BE2C (cell line): ENCODE measurements around the gene SLC26A5.

Experiments
- DNase-seq: peaks from one replicate; pipeline ENCODE4 v3.0.0-alpha.2; 2020
- H3K27me3 ChIP-seq: fragments of 250-450 bp; sonication (Bioruptor Pico); 2 replicates; pipeline ENCODE4 v1.5.1; 2020; ENCODE audit warnings: mild to moderate bottlenecking
- H3K36me3 ChIP-seq: fragments of 250-450 bp; sonication (Bioruptor Pico); 2 replicates; pipeline ENCODE4 v1.5.1; 2020; ENCODE audit warnings: mild to moderate bottlenecking
- H3K4me1 ChIP-seq: fragments of 250-450 bp; sonication (Bioruptor Pico); 2 replicates; pipeline ENCODE4 v1.5.1; 2020
- H3K4me3 ChIP-seq: 2 replicates; pipeline ENCODE4 v1.5.1; 2011; ENCODE audit warnings: low read depth, low read length
- H3K9me3 ChIP-seq: fragments of 250-450 bp; sonication (Bioruptor Pico); 2 replicates; pipeline ENCODE4 v1.5.1; 2020
- TF ChIP-seq, protein P1 (sequence below): IDR thresholded peaks from 2 replicates; pipeline ENCODE4 v1.5.1; 2012; ENCODE audit warnings: mild to moderate bottlenecking, low read depth, low read length

SLC26A5 gene

DNA sequence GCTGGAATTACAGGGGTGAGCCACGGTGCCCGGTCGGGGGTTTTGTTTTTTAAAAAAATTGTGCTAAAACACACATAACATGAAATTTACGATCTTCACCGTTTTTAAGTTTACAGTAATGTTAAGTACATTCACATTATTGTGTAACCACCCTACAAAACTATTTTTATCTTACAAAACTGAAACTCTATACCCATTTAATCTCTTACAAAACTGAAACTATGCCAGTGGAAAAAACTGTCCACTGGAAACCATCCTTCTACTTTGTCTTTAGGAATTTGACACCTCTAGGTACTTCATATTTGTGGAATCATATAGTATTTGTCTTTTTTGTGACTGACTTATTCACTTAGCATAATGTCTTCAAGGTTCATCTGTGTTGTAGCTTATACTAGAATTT lies 99.6 kb downstream of the SLC26A5 start:
- no peak for DNase-seq
- Histone ChIP-seq H3K4me1 (no peaks in the 10 kb centered on the region), H3K36me3 (peaks cover 12% of the 10 kb centered on the region), H3K4me3 (no peak overlapping the region), H3K9me3 (no peaks in the 10 kb centered on the region), H3K27me3 (no peaks in the 10 kb centered on the region)
- TF ChIP-seq, protein P1, sequence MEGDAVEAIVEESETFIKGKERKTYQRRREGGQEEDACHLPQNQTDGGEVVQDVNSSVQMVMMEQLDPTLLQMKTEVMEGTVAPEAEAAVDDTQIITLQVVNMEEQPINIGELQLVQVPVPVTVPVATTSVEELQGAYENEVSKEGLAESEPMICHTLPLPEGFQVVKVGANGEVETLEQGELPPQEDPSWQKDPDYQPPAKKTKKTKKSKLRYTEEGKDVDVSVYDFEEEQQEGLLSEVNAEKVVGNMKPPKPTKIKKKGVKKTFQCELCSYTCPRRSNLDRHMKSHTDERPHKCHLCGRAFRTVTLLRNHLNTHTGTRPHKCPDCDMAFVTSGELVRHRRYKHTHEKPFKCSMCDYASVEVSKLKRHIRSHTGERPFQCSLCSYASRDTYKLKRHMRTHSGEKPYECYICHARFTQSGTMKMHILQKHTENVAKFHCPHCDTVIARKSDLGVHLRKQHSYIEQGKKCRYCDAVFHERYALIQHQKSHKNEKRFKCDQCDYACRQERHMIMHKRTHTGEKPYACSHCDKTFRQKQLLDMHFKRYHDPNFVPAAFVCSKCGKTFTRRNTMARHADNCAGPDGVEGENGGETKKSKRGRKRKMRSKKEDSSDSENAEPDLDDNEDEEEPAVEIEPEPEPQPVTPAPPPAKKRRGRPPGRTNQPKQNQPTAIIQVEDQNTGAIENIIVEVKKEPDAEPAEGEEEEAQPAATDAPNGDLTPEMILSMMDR, result no peak

DNA sequence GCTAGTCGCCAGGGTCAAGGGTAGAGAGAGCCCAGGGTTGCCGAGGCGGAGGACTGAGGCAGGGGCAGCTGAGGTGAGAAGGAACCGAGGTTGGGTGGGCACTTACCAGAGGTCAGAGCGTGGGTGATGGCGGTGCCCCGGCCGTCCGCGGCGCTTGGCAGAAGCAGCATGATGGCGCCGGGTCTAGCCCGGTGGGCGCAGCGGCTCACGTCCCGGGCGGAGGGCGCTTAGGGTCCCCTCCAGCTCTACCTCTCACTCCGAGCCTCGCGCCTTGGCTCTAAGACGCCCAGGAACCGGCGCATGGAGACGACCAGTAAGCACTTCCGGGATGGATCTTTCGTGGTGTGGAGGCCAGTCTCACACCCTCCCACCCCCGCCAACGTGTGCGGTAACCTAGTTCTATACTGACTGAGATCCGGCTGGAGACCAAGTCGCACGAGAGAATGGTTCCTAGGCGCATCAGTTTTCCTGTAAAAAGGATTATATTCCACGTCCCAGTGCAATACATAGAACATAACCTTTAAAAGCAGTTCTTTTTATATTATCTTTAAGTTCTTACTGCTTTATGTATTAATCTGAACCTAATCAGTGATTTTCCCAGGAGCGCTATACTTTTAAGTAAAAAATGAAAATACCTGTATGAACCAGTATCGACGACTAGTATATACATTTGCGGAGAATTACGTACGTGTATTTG lies 101.4 kb downstream of the SLC26A5 start, which contains the start of gene DNAJC2:
DNAJC2 (minus strand) TSS at position 315 of the 697 bp plus-strand sequence; CDS start at position 170, 145 bp downstream.
- H3K9me3 ChIP-seq, result no peaks in the 10 kb centered on the region
- DNase-seq, result peak; percentile 89
- TF ChIP-seq, protein P1, result no peak
- peaks cover 25% of the 10 kb centered on the region for H3K36me3 ChIP-seq
- H3K4me3 ChIP-seq, result peak within 1 kb of the TSS; percentile 99
- no peaks in the 10 kb centered on the region for H3K4me1 ChIP-seq
- H3K27me3 ChIP-seq, result no peaks in the 10 kb centered on the region

DNA sequence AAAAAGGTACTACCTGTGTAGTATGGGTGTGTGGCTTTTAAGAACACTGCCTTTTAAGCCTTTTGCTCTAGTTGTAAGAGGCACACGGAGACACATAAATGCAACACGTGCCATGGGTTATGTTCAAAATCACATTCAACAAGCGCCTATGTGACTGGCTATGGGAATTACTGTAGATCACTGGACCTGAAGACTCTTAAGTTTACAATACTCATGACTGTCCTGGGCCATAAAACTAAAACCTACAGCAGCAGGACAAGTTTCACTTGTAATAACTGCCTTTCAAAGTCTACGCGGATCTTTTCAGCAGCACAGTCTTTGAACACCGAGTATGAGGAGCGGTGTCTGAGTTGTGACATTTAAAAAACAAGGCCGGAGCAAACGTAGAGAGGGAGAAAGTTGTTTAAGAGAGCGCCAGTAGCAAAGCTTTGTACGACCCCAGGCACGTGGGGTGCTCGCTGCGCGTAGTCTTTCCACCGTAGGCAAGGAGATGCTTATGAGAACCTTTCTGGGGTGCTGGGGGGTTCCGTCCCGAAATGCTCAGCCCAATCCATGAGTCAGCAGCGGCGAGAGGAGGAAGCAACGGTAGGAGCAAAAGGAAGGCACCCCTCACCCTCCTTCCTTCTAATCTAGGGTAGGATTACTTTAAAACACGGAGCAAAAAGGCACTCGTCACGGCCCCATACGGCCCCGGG lies 102.1 kb downstream of the SLC26A5 start:
- TF ChIP-seq, protein P1, result no peak

DNA sequence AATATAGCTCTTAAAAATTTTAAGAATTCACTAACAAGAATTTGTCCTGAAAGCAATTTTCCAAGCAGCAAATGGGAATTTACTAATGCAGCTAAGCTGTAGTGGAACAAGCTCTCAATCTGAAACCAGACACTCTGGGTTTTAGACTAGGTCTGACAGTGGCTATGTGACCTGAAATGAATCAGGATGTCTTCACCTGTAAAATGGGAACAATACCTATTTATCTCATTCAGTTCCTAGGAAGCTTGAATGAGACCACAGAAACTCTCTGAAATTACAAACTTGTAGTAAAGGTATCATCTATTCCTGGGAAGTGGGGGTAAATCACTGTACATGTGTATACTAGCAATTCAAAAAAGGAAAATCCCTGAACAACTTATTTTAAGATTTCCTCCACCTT lies 102.7 kb downstream of the SLC26A5 start:
- Histone ChIP-seq H3K4me1 (no peaks in the 10 kb centered on the region), H3K36me3 (peaks cover 37% of the 10 kb centered on the region), H3K4me3 (peak overlapping the region; percentile 99), H3K27me3 (no peaks in the 10 kb centered on the region), H3K9me3 (no peaks in the 10 kb centered on the region)
- DNase-seq, result no peak
- TF ChIP-seq, protein P1, result no peak

More for the DNA sequence above, 102.1 kb downstream of the SLC26A5 start:
- Histone ChIP-seq H3K9me3 (no peaks in the 10 kb centered on the region), H3K27me3 (no peaks in the 10 kb centered on the region), H3K4me1 (no peaks in the 10 kb centered on the region), H3K36me3 (peaks cover 32% of the 10 kb centered on the region), H3K4me3 (peak overlapping the region; percentile 99)
- DNase-seq, result peak; percentile 7

DNA sequence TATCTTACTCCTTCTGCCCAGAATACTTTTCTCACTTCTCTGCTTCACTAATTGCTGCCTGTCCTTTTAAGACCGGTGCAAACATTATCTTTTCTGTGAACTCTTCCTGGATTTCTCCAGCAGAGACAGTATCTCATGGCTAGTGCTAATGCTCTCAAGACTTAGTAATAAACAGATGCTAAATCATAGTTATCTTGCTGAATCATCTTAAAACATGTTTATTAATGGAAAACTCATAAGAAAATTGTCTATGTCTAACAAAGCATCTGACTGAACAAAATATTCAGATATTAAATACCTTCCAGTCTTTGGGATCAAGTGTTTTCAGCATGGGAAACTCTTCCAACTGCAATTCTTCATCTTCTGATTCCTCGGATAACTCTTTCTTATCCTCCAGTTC lies 104.5 kb downstream of the SLC26A5 start:
- TF ChIP-seq, protein P1, result no peak
- Histone ChIP-seq H3K27me3 (no peaks in the 10 kb centered on the region), H3K4me1 (no peaks in the 10 kb centered on the region), H3K4me3 (no peak overlapping the region), H3K9me3 (no peaks in the 10 kb centered on the region), H3K36me3 (peaks cover 55% of the 10 kb centered on the region)
- no peak for DNase-seq

DNA sequence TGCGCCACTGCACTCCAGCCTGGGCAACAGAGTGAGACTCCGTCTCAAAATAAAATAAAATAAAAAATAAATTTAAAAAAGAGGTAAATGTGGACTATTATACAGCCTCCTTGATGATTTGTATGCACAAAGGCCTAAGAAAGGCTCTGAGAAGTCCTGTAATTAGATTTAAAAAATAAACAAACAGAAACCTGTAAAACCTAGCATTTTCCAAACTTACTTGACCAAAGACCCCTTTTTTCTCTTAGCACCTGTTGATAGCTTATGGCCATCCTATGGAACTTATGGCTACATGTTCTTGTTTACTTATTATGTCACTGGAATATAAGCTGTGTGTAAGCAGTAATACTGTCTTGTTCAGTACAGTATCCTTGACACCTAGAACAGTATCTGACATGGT lies 107.1 kb downstream of the SLC26A5 start:
- no peak for DNase-seq
- Histone ChIP-seq H3K4me1 (no peaks in the 10 kb centered on the region), H3K27me3 (no peaks in the 10 kb centered on the region), H3K4me3 (no peak overlapping the region), H3K36me3 (peaks cover 73% of the 10 kb centered on the region), H3K9me3 (no peaks in the 10 kb centered on the region)
- TF ChIP-seq, protein P1, result no peak
